GM18502 (cell line): Measurements from ENCODE around the gene FAM110A.
"Not testable (repeated sequence)": the region's sequence is repeated elsewhere in the genome, so short reads cannot be mapped to it uniquely, and the experiment has no call there.

ENCODE experiments used
- ATAC-seq: cut with Tn5 transposase; IDR thresholded peaks from one replicate; pipeline ENCODE4 v1.9.1; 2021; ENCODE audit warnings: mild to moderate bottlenecking; ENCODE audit not compliant: unreplicated experiment, poor library complexity

The FAM110A gene

GRCh38 chr20:891706-892080 is 58.2 kb downstream of the FAM110A start:
- ATAC-seq, result no peak

GRCh38 chr20:892371-892770 is 58.9 kb downstream of the FAM110A start:
- ATAC-seq, result not testable (repeated sequence)
